ENCODE measurements around the gene SLC30A1.

DNA sequence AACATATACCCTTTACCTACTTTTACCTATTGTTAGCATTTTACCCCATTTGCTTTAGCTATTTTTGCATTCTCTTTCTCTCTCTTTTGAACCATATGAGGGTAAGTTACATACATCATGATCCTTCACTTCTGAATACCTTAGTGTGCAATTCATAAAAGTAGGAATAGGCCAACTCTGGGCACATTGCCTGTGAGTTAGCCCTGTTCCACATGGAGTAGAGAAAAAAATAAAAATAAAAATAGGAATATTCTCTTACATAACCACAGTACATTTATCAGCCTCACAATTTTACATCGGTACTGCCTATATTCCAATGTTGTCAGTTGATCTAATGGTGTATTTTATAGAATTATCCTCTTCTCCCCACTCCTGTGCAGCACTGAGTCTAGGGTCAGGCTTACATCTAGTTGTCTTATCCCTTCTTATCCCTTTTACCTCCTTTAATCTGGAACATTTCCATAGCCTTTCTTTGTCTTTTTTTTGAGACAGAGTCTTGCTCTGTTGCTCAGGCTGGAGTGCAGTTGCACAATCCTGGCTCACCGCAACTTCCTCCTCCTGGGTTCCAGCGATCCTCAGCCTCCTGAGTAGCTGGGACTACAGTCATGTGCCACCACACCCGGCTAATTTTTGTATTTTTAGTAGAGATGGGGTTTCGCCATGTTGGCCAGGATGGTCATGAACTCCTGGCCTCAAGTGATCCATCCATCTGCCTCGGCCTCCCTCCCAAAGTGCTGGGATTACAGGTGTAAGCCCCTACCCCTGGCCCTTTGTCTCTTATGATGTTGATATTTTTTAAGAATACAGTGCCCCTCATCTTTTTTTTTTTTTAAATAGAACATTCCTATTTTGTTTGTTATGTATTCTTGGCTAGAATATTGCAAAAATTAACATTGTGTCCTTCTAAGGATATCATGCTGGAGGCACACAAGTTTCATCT, 11.1 kb upstream of the SLC30A1 start:
- TF ChIP-seq, protein P1, sequence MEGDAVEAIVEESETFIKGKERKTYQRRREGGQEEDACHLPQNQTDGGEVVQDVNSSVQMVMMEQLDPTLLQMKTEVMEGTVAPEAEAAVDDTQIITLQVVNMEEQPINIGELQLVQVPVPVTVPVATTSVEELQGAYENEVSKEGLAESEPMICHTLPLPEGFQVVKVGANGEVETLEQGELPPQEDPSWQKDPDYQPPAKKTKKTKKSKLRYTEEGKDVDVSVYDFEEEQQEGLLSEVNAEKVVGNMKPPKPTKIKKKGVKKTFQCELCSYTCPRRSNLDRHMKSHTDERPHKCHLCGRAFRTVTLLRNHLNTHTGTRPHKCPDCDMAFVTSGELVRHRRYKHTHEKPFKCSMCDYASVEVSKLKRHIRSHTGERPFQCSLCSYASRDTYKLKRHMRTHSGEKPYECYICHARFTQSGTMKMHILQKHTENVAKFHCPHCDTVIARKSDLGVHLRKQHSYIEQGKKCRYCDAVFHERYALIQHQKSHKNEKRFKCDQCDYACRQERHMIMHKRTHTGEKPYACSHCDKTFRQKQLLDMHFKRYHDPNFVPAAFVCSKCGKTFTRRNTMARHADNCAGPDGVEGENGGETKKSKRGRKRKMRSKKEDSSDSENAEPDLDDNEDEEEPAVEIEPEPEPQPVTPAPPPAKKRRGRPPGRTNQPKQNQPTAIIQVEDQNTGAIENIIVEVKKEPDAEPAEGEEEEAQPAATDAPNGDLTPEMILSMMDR (IDR thresholded peaks at IDR 0.05): no peak
- TF ChIP-seq POLR2A (IDR thresholded peaks at IDR 0.05): no peak

Measured in Peyer's patch (tissue), 4 donors.